Measurements from ENCODE around the gene LTB. TPM values are rescaled to one million over a fixed set of nuclear protein-coding genes. Genes with fewer than 3 reads are reported as not detected.

Gene LTB
- total RNA-seq, 4 donors from 2014 or later = 14.9 TPM; not detected in 3

GRCh38 chr6:31580438-31580740, 1.8 kb downstream of the LTB start:
- Histone ChIP-seq H3K27me3 (no peaks in the 10 kb centered on the region), H3K4me3 (peak overlapping the region; percentile 68 to 78 (median 70)), H3K4me1 (peaks cover 0 to 16% (median 10%) of the 10 kb centered on the region in 4 donors), H3K9me3 (no peaks in the 10 kb centered on the region), H3K36me3 (no peaks in the 10 kb centered on the region), H3K27ac (peak overlapping the region; percentile 76 to 93 (median 86))
- TF ChIP-seq, protein P1, sequence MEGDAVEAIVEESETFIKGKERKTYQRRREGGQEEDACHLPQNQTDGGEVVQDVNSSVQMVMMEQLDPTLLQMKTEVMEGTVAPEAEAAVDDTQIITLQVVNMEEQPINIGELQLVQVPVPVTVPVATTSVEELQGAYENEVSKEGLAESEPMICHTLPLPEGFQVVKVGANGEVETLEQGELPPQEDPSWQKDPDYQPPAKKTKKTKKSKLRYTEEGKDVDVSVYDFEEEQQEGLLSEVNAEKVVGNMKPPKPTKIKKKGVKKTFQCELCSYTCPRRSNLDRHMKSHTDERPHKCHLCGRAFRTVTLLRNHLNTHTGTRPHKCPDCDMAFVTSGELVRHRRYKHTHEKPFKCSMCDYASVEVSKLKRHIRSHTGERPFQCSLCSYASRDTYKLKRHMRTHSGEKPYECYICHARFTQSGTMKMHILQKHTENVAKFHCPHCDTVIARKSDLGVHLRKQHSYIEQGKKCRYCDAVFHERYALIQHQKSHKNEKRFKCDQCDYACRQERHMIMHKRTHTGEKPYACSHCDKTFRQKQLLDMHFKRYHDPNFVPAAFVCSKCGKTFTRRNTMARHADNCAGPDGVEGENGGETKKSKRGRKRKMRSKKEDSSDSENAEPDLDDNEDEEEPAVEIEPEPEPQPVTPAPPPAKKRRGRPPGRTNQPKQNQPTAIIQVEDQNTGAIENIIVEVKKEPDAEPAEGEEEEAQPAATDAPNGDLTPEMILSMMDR (IDR thresholded peaks at IDR 0.05) = no peak
- no peak for TF ChIP-seq POLR2A (IDR thresholded peaks at IDR 0.05)
- DNase-seq = no peak

- Histone ChIP-seq H3K4me3 (peak overlapping the region; percentile 68 to 78 (median 70)), H3K9me3 (no peaks in the 10 kb centered on the region), H3K4me1 (peaks cover 0 to 19% (median 7%) of the 10 kb centered on the region in 4 donors), H3K27ac (peak overlapping the region; percentile 76 to 93 (median 86)), H3K36me3 (no peaks in the 10 kb centered on the region), H3K27me3 (no peaks in the 10 kb centered on the region)
- no peak for DNase-seq
- TF ChIP-seq POLR2A (IDR thresholded peaks at IDR 0.05) = no peak
- TF ChIP-seq, protein P1 (IDR thresholded peaks at IDR 0.05) = no peak
Observed at GRCh38 chr6:31579546-31580437, 2.4 kb downstream of the LTB start.

DNA sequence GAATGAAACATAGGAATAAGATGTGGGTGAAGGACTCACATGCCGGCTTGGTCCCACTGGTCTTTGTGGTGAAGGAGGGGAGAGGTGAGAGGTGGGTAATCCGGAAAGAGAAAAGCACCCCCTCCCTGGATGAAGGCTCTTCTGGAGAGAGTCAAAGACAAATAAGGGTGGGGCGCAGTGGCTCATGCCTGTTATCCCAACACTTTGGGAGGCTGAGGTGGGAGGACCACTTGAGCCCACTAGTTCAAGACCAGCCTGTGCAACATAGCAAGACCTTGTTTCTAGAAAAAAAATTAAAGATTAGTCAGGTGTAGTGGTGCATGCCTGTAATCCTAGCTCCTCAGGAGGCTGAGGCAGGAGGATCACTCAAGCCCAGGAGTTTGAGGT, 3.1 kb downstream of the LTB start:
- H3K9me3 ChIP-seq = no peaks in the 10 kb centered on the region
- no peak overlapping the region for H3K4me3 ChIP-seq
- no peaks in the 10 kb centered on the region for H3K27me3 ChIP-seq
- no peak for DNase-seq
- peak overlapping the region in 2 of 4 donors; percentile 87 to 93 for H3K27ac ChIP-seq
- H3K4me1 ChIP-seq = peaks cover 0 to 23% (median 7%) of the 10 kb centered on the region in 4 donors
- TF ChIP-seq, protein P1 (IDR thresholded peaks at IDR 0.05) = no peak
- TF ChIP-seq POLR2A (IDR thresholded peaks at IDR 0.05) = no peak
- no peaks in the 10 kb centered on the region for H3K36me3 ChIP-seq

GRCh38 chr6:31578184-31579118, 3.8 kb downstream of the LTB start:
- no peaks in the 10 kb centered on the region for H3K9me3 ChIP-seq
- H3K27me3 ChIP-seq = no peaks in the 10 kb centered on the region
- H3K4me1 ChIP-seq = peaks cover 0 to 23% (median 7%) of the 10 kb centered on the region in 4 donors
- no peak for DNase-seq
- H3K4me3 ChIP-seq = no peak overlapping the region
- H3K27ac ChIP-seq = peak overlapping the region in 2 of 4 donors; percentile 12 to 93
- H3K36me3 ChIP-seq = no peaks in the 10 kb centered on the region
- TF ChIP-seq POLR2A (IDR thresholded peaks at IDR 0.05) = no peak
- TF ChIP-seq, protein P1 (IDR thresholded peaks at IDR 0.05) = no peak

- no peaks in the 10 kb centered on the region for H3K27me3 ChIP-seq
- TF ChIP-seq, protein P1 (IDR thresholded peaks at IDR 0.05) = no peak
- TF ChIP-seq POLR2A (IDR thresholded peaks at IDR 0.05) = no peak
- no peaks in the 10 kb centered on the region for H3K36me3 ChIP-seq
- H3K27ac ChIP-seq = peak overlapping the region in 2 of 4 donors; percentile 78 to 93
- peak overlapping the region in 2 of 4 donors; percentile 15 to 55 for H3K4me3 ChIP-seq
- H3K4me1 ChIP-seq = peaks cover 0 to 27% (median 7%) of the 10 kb centered on the region in 4 donors
- H3K9me3 ChIP-seq = no peaks in the 10 kb centered on the region
- DNase-seq = no peak
Observed at GRCh38 chr6:31577579-31577966, 4.7 kb downstream of the LTB start.
